Measurements from ENCODE around the gene CLDN14. TPM values are rescaled to one million over a fixed set of nuclear protein-coding genes. Genes with fewer than 3 reads are reported as not detected.

Gene CLDN14
- total and polyA plus RNA-seq, 4 donors = 0.08 to 0.49 (median 0.15) TPM; not detected in 1

DNA sequence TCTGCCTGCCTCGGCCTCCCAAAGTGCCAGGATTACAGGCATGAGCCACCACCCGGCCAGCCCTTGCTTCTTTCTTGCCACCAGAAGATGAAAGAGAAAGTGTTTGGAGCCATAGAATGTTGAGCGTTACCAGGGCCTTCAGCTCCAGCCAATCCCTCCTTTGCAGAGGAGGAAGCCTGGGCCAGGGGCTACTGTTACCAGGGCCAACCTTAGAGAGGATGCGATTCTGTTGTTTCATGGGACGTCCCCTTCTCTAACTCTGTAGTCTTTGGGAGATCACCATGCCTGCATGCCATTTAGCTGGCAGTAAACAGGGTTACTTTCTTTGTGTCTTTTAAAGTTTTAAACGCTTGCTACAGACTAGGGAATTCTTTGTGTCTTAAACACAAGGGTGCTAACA lies 45.8 kb downstream of the CLDN14 start:
- ATAC-seq (ENCODE audit: insufficient read depth, low FRiP score) (no peak), DNase-seq (no peak)
- no peak overlapping the region for H3K4me3 ChIP-seq
- TF ChIP-seq, protein P1, sequence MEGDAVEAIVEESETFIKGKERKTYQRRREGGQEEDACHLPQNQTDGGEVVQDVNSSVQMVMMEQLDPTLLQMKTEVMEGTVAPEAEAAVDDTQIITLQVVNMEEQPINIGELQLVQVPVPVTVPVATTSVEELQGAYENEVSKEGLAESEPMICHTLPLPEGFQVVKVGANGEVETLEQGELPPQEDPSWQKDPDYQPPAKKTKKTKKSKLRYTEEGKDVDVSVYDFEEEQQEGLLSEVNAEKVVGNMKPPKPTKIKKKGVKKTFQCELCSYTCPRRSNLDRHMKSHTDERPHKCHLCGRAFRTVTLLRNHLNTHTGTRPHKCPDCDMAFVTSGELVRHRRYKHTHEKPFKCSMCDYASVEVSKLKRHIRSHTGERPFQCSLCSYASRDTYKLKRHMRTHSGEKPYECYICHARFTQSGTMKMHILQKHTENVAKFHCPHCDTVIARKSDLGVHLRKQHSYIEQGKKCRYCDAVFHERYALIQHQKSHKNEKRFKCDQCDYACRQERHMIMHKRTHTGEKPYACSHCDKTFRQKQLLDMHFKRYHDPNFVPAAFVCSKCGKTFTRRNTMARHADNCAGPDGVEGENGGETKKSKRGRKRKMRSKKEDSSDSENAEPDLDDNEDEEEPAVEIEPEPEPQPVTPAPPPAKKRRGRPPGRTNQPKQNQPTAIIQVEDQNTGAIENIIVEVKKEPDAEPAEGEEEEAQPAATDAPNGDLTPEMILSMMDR (IDR thresholded peaks at IDR 0.05; ENCODE audit: control extremely low read depth, extremely low read depth) = no peak
- 95% methylated on average over 6 of the region's 6 CpGs for WGBS, 2 donors
- H3K9me3 ChIP-seq (ENCODE audit: control insufficient read depth in 4 of 4, insufficient read depth in 3 of 4, low read length in 3 of 4) = peaks cover 0 to 2% (median 0%) of the 10 kb centered on the region in 4 donors
- H3K27me3 ChIP-seq (ENCODE audit: control insufficient read depth in 3 of 3, insufficient read depth in 3 of 3, low read length in 2 of 3) = no peaks in the 10 kb centered on the region
- no peak overlapping the region for H3K9ac ChIP-seq (ENCODE audit: insufficient read depth in 1 of 2, low read length in 2 of 2)
- H3K27ac ChIP-seq (ENCODE audit: low read depth in 1 of 2, low read length in 1 of 2) = no peak overlapping the region
- H3K36me3 ChIP-seq (ENCODE audit: control insufficient read depth in 4 of 4, insufficient read depth in 4 of 4, low read length in 4 of 4) = no peaks in the 10 kb centered on the region
- H3K4me1 ChIP-seq (ENCODE audit: control insufficient read depth in 5 of 5, insufficient read depth in 5 of 5, low read length in 5 of 5) = peaks cover 0 to 5% (median 0%) of the 10 kb centered on the region in 5 donors

DNA sequence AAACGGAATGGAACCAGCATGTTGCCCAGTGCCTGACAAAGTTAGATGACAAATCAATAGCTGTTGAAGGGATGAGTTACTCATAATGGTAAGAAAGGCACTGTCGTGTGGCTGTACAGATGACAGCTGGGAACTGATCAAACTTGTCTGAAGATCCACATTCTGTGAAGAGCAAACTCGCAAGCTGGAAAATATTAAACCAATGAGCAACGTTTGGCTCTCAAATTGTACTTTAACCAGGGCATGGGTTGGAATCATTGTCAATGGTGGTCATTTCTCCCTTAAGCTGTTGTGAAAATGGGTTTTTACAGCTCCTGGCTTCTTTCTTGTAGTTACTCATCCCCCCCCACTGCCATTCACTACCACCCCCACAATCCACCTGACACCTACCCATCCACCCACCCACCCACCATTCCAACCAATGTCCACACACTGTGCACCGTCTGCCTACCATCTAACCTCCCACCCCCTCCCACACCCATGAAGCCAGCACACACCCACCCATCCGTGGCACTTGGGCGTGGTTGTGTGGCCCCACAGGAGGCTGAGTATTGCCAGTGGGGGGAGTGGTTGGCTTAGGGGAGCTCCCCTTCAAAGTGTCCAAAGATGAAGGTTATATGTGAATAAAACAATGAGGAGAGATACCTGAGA lies 46.7 kb downstream of the CLDN14 start:
- H3K4me3 ChIP-seq = no peak overlapping the region
- 90 to 92% methylated on average over 7 of the region's 7 CpGs for WGBS, 2 donors
- TF ChIP-seq, protein P1 (IDR thresholded peaks at IDR 0.05; ENCODE audit: control extremely low read depth, extremely low read depth) = no peak
- no peak for DNase-seq
- no peaks in the 10 kb centered on the region for H3K36me3 ChIP-seq (ENCODE audit: control insufficient read depth in 4 of 4, insufficient read depth in 4 of 4, low read length in 4 of 4)
- H3K4me1 ChIP-seq (ENCODE audit: control insufficient read depth in 5 of 5, insufficient read depth in 5 of 5, low read length in 5 of 5) = peaks cover 0 to 6% (median 0%) of the 10 kb centered on the region in 5 donors
- H3K27me3 ChIP-seq (ENCODE audit: control insufficient read depth in 3 of 3, insufficient read depth in 3 of 3, low read length in 2 of 3) = no peaks in the 10 kb centered on the region
- H3K9ac ChIP-seq (ENCODE audit: insufficient read depth in 1 of 2, low read length in 2 of 2) = no peak overlapping the region
- H3K9me3 ChIP-seq (ENCODE audit: control insufficient read depth in 4 of 4, insufficient read depth in 3 of 4, low read length in 3 of 4) = peaks cover 0 to 2% (median 0%) of the 10 kb centered on the region in 4 donors
- no peak for ATAC-seq (ENCODE audit: insufficient read depth, low FRiP score)
- H3K27ac ChIP-seq (ENCODE audit: low read depth in 1 of 2, low read length in 1 of 2) = no peak overlapping the region

DNA sequence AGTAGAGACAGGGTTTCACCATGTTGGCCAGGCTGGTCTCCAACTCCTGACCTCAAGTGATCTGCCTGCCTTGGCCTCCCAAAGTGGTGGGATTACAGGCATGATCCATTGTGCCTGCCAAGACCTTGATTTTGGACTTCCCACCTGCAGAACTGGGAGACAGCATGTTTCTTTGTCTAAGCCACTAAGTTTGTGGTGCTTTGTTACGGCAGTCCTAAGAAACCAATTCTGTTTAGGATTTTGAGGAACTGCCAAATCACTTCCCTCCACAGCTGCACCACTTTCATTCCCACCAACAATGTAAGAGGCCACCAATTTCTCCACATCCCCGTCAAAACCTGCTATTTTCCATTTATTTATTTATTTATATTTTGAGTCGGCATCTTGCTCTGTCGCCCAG lies 48.7 kb downstream of the CLDN14 start:
- Histone ChIP-seq H3K27me3 (ENCODE audit: control insufficient read depth in 3 of 3, insufficient read depth in 3 of 3, low read length in 2 of 3) (no peaks in the 10 kb centered on the region), H3K9ac (ENCODE audit: insufficient read depth in 1 of 2, low read length in 2 of 2) (no peak overlapping the region), H3K9me3 (ENCODE audit: control insufficient read depth in 4 of 4, insufficient read depth in 3 of 4, low read length in 3 of 4) (no peaks in the 10 kb centered on the region), H3K4me1 (ENCODE audit: control insufficient read depth in 5 of 5, insufficient read depth in 5 of 5, low read length in 5 of 5) (peaks cover 0 to 6% (median 0%) of the 10 kb centered on the region in 5 donors), H3K27ac (ENCODE audit: low read depth in 1 of 2, low read length in 1 of 2) (no peak overlapping the region), H3K4me3 (no peak overlapping the region), H3K36me3 (ENCODE audit: control insufficient read depth in 4 of 4, insufficient read depth in 4 of 4, low read length in 4 of 4) (no peaks in the 10 kb centered on the region)
- WGBS, 2 donors = 44 to 65% methylated on average over 4 of the region's 4 CpGs
- ATAC-seq (ENCODE audit: insufficient read depth, low FRiP score) (no peak), DNase-seq (peak in 2 of 3 donors; percentile 37 to 58)
- TF ChIP-seq, protein P1 (IDR thresholded peaks at IDR 0.05; ENCODE audit: control extremely low read depth, extremely low read depth) = no peak

DNA sequence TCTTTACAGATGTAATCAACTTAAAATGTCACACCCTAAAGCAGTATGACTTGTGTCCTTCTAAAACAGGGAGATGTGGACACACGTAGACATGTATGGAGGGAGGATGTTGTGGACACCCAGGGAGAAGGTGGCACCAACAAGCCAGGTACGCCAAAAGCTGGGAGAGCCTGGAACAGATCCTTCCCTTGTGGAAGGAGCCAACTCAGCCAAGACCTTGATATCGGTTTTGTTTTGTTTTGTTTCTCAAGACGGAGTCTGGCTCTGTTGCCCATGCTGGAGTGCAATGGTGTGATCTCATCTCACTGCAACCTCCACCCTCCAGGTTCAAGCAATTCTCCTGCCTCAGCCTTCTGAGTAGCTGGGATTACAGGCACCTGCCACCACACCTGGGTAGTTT lies 49.1 kb downstream of the CLDN14 start:
- Histone ChIP-seq H3K36me3 (ENCODE audit: control insufficient read depth in 4 of 4, insufficient read depth in 4 of 4, low read length in 4 of 4) (no peaks in the 10 kb centered on the region), H3K4me3 (no peak overlapping the region), H3K27me3 (ENCODE audit: control insufficient read depth in 3 of 3, insufficient read depth in 3 of 3, low read length in 2 of 3) (no peaks in the 10 kb centered on the region), H3K27ac (ENCODE audit: low read depth in 1 of 2, low read length in 1 of 2) (no peak overlapping the region), H3K9me3 (ENCODE audit: control insufficient read depth in 4 of 4, insufficient read depth in 3 of 4, low read length in 3 of 4) (no peaks in the 10 kb centered on the region), H3K9ac (ENCODE audit: insufficient read depth in 1 of 2, low read length in 2 of 2) (no peak overlapping the region), H3K4me1 (ENCODE audit: control insufficient read depth in 5 of 5, insufficient read depth in 5 of 5, low read length in 5 of 5) (peaks cover 0 to 6% (median 0%) of the 10 kb centered on the region in 5 donors)
- DNase-seq = no peak
- WGBS, 2 donors = 80 to 84% methylated on average over 4 of the region's 4 CpGs
- no peak for ATAC-seq (ENCODE audit: insufficient read depth, low FRiP score)
- TF ChIP-seq, protein P1 (IDR thresholded peaks at IDR 0.05; ENCODE audit: control extremely low read depth, extremely low read depth) = no peak

All from lung (tissue), 12 donors.